Activated CD4-positive, CD25-positive, alpha-beta regulatory T cell treated with anti-CD3 and anti-CD28 coated beads, Interleukin-2, amount 50 U/mL, for 24 hours (primary cell): Measurements from ENCODE around the gene RGS2.

Source experiments
- ATAC-seq, 2 donors: fragments of 150-1000 bp; cut with Tn5 transposase; one replicate each; pipeline ENCODE4 v1.10.0; 2021; ENCODE audit warnings: mild to moderate bottlenecking in 1 of 2, moderate library complexity in 1 of 2

Gene RGS2

DNA sequence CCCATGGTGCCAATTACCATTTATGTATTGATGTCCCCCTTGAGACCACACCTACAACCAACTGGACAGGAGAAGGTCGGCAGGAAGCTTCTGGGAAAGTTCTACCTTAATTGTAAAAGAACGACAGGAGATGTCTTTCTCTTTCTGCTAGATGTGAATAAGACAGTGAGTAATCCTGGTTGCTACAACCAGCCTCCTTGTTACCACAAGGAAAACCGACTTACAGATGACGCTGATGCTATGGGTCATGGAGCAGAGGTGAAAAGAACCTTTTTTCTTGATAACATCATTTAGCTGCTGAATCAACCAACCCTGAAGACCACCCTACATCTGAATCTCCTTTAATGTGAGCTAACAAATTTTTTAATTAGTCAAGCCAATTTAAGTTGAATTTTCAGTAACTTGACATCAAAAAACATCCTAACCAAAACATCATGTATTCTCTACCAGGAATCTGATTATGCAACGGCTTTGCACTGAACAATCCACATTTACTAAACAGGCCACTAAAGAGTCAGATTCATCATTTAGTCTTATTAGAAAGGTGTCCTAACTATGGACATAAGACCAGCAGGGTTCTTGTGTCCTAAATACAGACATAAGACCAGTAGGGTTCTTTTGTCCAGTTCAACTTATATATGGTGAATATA is 23.0 kb downstream of the RGS2 start:
- no peak for ATAC-seq

DNA sequence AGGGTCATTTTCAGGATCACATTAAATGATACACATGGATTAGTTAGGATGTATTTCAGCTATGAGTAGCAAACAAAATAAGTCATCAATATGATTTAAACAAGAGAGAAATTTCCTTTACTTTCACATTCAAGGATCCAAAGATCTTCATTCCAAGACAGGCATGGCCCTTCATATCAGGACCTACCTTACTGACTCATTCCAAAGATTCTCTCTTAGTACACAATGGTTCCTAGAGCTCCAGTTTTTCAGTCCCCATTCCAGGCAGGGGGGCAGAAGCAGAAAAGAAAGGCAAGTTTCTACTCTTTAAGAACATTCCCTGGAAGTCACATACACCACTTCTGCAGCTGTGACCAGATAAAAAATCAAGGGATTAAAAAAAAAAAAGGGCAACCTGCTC is 23.7 kb downstream of the RGS2 start:
- ATAC-seq: no peak

DNA sequence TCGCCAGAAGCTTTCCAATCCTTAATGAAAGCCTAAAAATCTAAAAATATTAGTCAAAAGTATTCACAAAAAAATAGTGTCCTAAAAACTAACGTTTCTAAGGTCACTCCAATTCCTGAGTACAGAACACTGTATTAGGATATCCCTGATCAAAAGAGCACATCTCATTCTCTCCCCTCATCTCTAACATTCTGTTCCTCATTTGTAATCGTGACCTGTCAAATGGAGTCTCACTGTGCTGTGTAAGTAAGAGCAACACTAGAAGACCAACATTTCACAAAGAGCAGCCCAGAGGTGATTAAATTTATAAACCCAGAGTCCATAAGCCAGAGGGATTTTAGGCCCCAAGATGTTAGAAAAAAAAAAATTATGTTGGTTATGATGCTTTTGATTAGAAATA is 26.3 kb downstream of the RGS2 start:
- ATAC-seq: no peak

DNA sequence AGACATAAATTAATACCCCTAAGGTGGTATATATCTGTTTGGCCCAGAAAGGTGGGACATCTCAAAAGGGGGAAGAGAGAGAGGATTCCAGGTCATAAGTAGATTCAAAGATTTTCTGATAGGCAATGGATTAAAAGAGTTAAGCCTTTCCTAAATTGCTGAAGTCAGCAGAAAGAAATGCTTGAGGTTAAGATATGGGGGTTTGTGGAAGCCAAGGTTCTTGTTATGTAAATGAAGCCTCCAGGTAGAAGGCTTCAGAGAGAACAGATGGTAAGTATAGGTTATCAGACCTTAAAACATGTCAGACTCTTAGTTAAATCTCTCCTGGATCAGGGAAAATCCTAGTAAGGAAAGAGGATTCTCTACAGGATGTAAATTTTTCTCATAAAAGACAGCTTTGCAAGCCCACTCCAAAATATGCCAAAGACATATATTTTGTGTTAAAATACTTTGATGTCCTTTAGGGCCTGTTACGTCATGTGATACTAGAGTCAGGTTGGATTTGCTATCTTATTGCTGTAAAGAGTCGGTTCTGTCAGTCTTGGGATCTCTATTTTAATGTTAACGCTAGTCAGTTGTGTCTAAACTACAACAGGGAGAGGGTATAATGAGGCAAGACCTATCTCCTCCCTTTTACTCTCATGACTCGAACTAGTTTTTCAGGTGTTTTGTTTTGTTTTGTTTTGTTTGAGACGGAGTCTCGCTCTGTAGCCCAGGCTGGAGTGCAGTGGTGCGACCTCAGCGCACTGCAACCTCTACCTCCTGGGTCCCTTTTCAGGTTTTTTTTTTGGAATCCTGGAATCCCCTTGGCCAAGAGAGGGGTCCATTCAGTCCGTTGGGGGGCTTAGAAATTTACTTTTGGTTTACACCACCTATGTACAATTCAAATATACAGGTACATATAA is 30.6 kb downstream of the RGS2 start:
- ATAC-seq: no peak

DNA sequence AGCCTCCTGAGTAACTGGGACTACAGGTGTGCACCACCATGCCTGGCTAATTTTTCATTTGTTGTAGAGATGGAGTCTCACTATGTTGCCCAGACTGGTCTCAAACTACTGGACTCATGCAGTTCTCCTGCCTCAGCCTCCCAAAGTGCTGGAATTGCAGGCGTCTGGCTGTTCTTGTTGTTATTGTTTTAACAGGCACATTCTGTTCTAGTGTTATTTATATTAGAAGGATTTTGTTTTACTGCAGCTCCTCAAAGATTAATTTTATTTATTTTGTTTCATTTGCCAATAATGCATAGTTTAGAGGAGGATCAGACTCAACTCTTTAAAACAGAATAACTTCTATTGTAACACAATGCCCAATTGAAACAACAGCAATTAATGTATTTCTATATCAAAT is 35.5 kb downstream of the RGS2 start:
- no peak for ATAC-seq

DNA sequence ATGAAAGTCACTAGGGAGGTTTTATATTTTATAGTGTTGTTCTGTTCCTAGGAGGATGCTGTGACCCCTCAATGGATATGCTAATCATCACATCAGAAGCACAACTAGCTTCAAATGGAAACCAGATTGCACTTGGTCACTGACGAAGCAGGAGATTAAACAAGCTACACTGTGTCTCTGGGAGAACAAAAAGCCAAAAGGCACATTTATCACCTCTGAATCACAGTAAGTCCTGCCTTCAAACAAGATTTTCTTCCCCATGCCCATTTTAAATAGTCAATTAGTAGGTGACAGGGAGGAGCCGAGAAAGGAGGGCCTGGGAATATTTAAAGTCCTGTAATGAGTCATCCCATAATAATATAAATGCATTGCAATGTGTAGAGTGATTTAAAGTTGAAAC is 38.1 kb downstream of the RGS2 start:
- ATAC-seq: no peak

DNA sequence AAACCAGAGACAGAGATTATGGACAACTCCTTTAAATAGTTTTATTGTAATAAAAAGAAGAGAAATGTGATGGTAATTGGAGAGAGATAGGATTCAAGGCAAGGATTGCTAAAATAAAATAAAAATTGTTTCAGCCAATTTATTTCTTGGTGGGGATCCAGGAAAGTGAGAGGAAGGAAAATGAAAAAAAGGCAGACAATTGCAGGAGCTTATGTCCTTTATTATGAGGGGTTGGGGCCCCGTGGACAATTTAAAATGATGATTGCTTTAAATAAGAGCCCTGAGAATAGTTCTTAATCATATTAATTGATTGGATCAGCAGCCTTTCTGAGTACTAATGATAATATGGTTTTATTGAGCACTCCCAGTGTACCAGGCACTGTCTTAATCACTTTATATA is 40.2 kb downstream of the RGS2 start:
- ATAC-seq: no peak

DNA sequence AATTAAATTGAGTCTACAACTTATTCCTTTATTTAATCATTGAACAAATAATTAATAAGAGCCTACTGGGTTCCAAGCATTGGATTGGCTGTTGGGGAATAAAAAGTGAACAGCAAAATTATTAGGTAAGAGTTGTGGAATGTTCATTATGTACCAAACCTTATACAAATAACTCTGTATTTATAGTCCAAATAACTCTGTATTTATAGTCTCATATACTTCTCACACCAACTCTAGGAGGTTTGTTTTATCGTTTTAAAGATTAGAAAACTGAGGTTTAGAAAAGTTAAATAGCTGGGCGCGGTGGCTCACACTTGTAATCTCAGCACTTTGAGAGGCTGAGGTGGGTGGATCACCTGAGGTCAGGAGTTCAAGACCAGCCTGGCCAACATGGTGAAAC is 40.6 kb downstream of the RGS2 start:
- no peak for ATAC-seq

DNA sequence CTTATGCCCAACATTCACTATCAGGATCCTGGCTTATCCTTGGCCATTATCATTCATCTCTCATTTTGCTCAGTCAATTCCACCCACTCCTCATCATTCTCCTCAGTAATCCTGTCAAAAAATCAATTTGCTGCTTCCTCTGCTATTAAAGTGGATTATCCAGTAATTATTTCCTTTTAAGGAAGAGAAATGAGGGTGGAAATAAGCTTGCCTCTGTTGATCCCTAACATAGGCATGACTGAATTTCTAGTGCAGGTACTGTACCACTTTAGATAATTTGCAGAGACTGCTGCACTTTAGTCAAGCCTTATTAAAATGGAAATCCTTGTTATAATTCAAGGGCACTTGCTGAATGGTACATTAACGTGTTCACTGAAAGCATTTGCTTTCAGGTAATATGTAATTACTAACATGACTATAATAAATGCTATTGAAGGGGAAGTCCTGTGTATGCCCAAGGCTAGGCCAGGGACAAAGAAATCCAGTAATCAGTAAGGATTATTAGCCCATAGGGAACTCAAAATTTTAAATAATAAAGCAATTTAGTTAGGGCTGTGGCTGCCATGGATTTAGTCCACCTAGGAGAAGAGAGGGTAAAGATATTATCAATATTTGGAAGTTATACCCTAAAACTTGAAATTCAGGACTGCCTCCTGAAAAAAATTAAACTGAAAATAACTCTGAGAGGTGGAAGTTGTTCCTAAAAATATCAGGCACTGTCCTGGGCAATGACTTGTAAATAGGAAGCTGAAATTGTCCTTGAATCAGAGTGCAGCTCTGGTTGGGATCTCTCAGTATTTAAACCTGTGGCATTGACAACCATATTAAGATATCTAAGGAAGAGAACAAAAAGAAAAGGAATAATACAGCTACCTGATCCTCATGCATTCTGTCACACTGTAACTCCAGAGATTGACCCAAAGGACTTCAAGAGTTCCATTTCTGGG is 43.4 kb downstream of the RGS2 start:
- no peak for ATAC-seq

DNA sequence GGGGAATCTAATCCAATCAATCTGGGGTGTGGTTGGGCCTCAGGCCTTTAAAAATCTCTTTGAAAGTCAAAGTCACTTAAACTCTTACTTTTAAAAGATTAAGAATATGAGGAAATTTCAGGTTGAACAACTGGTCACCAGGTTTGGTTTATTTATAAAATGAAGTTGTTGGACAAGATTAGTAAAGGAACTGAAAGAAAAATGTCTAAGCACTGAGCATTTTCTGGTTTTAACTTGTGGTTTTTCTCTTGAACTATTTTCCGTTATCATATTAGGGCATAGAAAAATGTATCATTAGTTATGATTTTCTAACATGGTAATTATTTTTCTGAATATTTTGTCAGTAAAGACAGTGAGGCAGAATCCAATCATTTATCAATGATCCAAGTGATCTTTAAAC is 49.6 kb downstream of the RGS2 start:
- no peak for ATAC-seq

DNA sequence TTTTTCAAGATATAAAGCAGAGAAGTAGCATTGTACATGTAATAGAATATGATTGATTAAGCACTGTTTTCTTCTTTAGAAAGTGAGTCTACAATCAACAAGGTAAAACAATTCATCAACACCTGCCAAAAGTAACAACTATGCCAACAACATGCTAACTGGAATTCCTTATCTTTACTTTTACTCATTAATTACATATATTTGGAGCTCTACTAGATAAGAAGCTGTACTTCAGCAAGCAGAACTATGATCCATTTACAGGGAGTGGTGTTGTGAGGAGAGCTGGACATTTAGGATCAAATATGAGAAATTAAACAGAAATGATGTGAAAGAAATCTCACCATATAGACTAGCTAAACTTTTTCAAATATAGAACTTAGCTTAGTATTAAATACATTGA is 51.0 kb downstream of the RGS2 start:
- no peak for ATAC-seq

DNA sequence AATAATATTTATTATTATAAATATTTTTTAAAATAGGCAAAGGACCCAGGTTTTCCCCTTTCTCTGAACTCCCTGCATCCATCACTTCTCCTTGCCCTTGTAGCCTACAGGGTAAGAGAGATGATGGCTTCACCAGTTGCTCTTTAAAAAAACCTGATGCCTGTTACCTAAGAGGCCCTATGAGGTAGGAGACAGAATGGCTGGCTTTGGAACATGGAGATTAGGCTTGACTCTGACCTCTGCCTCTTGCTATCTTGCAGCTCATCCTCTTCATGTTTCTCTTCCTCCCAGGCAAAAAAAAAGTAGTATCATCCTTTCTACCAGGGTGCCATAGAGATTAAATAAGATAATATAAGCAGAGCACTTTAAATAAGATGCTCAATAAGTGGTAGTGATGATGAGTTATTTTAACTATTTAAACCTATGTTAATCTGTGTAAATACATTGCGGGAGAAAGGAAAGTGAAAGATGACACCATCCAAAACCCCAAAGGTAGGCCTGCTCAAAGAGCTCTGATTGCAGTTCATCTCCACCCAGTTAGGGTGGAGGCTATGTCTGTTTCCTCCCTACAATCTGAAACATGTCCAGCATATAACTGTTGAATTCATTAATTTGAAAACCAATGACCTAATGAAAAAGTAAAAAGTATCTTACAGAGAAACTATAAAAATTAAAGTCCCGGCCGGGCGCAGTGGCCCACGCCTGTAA is 51.8 kb downstream of the RGS2 start:
- ATAC-seq: no peak

DNA sequence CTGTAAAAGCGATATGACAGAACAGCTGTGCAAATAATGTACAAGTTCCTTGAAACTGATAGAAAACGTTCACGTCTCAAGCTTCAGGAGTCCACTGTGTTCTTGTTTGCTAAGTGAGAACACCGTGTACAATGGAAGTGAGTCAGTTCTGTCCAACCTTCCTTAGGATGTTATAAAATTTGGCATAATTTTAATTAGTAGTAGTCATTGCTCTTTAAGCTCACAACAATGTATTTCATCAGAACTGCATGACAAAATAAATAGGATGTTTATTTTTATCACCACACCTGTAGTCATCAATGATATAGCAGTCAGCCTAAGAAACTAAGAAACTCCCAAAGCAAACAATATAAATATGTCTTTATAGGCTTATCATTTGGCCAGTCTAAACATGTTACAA is 53.0 kb downstream of the RGS2 start:
- ATAC-seq: no peak
